NCI-H2196 (cell line): ENCODE measurements around the gene PTX4.

Source experiments
- DNase-seq: peaks from one replicate; lab custom pipeline; 2025; ENCODE audit not compliant: unreplicated experiment; lab: John Stamatoyannopoulos, UW

The PTX4 gene, protein sequence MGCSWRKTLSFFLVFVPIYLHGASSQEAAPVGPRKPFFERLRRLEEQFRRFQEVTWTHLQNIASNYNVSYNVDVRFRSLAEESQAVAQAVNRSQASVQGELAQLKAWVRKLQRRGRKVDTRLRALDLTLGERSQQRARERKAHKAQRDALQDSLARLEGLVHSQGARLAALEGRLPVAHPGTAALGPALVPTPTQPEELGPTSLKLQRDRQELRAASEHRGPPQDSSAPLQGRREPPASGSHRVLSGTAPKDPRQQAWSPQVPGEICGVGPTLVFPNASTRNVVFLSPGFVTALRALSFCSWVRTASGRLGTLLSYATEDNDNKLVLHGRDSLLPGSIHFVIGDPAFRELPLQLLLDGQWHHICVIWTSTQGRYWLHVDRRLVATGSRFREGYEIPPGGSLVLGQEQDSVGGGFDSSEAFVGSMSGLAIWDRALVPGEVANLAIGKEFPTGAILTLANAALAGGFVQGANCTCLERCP

GRCh38 chr16:1488619-1489018, at the start of gene PTX4:
Gene PTX4, minus strand, starts transcription at chr16:1488944. Its CDS starts 35 bp downstream, at chr16:1488909.
- no peak for DNase-seq

DNA sequence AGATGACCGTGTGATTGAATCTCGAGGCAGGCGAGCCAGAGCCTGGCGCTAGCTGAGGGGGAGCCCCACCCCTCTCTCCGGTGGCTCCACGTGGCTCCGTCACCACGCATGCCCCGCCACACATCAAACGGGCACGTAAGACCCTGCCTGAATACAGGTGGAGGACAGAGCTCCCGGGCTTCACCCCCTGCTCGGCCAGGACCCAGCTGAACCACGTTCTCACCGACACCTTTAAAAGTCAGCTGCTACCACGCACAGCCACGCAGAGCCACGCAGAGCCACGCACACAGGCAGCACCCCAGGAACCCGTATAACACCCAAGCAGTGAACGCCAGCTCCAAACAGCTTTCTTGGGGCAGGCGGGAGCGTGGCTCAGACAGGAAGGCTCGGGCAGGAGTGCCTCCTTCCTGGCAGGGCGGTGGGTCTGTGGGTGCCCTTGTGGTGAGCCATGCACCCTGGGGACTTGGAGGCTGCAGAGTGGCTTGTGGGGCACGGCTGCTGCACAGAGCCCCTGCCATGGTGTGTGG, 49.1 kb upstream of the PTX4 start:
- no peak for DNase-seq

DNA sequence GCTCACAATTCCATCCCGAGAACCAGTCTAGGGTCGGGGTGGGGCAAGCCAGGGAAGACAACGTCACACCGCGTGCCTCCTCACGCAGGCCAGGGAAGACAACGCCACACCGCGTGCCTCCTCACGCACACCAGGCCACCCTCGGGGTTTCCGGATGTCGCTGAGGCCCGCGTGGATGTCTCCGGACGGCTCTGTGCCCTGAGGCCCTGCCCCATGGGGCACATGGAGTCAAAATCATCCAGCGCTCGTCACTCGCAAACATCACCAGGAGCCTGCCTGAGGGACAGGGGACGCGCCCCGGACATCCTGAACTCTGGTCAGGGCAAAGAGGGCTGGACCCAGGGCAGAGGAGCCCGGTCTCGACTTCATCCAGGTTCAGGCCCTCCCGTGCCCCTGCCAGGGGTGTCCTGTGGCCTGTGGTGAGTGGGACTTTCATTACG, 48.4 kb upstream of the PTX4 start:
- no peak for DNase-seq

- no peak for DNase-seq
Measured at GRCh38 chr16:1536601-1537000, 47.9 kb upstream of the PTX4 start.

GRCh38 chr16:1535391-1536291, 46.9 kb upstream of the PTX4 start:
- DNase-seq: no peak

GRCh38 chr16:1534021-1535020, 45.6 kb upstream of the PTX4 start:
- no peak for DNase-seq

DNA sequence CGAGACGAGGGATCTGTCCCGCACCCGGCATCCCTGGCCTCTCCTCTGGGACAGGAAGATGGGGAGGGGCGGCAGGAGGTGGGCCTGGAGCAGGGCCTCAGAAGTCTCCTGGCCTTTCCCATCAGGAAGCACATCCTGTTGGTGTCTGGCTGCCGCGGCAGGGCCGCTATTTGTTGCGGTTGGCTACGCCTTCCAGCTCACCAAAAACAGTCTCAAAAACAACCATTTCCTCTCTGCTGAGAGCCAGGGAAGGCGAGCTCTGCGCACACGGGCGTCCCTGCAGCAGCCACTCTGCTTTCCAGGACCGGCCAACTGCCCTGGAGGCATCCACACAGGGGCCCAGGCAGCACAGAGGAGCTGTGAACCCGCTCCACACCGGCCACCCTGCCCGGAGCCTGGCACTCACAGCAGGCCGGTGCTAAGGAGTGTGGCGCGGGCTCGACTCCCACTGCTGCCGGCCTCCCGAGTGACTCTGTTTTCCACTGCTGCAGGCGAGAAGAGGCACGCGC, 44.8 kb upstream of the PTX4 start, which contains the start of gene TMEM204:
TSS of gene TMEM204 (plus strand) at position 224 of the 509 bp plus-strand sequence. CDS start 610 bp downstream, outside the sequence.
- DNase-seq: no peak

DNA sequence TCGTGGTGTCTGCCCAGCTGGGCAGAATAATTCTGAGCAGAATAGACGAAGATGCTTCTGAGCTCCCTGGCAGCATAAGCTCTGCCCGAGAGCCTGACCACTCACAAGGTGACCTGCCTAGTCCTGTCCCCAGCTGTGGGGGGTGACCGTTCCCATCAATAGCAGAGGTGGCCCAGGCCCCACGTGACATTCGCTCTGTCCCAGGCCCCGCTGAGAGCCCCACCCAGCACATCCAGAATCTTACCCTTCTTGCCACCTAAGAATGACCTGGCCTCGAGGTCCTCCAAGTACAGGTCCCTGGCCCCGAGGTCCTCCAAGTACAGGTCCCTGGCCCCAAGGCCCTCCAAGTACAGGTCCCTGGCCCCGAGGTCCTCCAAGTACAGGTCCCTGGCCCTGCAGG, 44.0 kb upstream of the PTX4 start:
- DNase-seq: no peak

GRCh38 chr16:1532081-1532760, 43.5 kb upstream of the PTX4 start:
- DNase-seq: no peak

- DNase-seq: no peak
Measured at GRCh38 chr16:1531638-1531910, 42.8 kb upstream of the PTX4 start.

DNA sequence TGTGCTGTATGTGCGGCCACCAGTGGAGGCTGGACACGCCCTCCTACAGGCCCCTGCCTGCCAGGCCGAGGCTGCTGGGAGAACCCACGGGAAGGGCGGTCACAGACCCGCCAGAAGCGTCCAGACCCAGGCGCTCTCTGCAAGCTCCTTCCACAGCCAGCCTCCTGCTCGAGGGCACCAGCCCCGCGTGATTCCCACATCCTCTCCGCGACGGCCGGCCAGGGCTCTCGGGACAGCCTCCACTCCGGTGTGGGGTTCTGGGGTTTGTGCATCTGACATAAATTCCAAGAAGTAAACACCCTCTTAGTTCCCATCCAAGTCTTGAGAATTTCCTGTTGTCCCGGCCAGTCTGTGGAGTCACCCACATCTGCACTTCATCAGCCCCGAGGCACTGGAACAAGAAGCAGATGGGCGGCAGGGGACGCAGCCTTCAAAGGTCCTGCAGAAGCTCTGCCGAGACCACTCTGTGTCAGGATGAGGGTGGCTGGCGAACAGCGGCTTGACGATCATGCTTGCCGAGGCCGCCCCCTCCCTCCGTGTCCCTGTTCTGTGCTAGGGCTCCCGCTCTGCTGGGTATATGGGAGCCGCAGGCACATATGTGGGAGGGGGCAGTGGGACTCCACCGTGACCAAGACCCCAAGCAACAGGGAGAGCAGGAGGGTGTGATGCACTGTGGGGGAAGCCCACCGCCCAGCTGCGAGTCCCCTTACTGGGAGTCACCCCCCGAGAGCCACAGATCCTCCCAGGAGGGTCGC, 42.3 kb upstream of the PTX4 start:
- no peak for DNase-seq

DNA sequence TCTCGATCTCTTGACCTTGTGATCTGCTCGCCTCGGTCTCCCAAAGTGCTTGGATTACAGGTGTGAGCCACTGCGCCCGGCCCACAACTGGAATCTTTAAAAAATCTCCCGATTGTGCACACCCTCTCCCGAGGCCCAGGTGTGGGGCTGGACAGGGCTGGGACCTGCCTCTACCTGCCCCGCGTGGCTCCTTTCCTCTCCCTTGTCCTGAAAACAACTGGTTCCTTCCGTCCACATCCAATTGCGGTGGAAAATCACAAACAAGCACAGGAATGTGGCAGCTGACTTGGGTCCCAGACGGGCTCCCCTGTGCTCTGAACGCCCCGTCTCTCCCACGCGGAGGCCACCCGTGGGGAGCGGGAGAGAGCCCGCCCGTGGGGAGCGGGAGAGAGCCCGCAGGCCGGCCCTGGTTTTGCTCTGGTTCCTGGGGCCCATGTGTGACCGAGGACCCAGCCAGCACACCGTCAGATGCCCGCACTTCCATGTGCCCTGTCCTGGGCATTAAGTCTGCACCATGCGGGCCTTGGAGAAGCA, 41.7 kb upstream of the PTX4 start:
- no peak for DNase-seq

GRCh38 chr16:1528921-1529537, 40.3 kb upstream of the PTX4 start:
- no peak for DNase-seq

DNA sequence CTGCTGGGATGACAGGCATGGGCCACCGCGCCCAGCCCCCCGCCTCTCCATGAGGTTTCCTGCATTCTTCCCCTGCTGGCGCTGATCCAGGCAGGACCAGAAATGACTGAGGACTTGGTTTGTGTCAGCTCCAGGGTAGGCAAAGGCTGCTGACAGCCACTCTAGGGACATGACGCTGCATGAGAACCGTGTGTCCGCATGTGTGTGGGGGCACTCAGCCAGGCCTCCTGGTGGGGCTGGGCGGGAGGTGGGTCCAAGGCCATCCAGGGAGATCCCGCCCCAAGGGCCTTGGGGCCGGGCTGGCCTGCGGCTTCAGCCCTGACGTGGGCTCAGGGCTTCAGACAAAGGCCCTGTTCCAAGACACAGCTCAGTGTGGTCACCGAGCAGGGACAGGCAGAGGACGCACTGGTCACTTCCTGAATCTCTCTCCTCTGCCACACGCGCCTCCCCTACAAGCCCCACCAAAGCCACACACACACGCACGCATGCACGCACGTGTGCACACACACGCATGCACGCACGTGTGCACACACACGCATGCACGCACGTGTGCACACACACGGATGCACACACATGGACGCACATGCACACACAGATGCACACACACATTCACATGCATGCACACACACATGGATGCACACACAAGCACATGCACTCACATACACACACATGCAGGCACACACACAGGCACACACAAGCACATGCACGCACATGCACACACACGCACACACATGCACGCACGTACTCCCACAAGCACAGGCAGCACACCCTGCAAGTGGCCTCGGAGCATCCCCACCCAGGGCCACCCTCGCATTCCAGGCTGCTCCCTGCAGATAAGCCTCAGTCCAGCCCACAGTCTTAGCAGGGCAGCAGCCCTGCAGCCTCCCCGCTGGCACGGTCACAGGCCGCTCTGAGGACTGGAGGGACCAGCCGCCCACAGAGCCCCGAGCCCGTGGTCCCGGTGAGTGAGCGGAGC, 39.4 kb upstream of the PTX4 start:
- DNase-seq: no peak

DNA sequence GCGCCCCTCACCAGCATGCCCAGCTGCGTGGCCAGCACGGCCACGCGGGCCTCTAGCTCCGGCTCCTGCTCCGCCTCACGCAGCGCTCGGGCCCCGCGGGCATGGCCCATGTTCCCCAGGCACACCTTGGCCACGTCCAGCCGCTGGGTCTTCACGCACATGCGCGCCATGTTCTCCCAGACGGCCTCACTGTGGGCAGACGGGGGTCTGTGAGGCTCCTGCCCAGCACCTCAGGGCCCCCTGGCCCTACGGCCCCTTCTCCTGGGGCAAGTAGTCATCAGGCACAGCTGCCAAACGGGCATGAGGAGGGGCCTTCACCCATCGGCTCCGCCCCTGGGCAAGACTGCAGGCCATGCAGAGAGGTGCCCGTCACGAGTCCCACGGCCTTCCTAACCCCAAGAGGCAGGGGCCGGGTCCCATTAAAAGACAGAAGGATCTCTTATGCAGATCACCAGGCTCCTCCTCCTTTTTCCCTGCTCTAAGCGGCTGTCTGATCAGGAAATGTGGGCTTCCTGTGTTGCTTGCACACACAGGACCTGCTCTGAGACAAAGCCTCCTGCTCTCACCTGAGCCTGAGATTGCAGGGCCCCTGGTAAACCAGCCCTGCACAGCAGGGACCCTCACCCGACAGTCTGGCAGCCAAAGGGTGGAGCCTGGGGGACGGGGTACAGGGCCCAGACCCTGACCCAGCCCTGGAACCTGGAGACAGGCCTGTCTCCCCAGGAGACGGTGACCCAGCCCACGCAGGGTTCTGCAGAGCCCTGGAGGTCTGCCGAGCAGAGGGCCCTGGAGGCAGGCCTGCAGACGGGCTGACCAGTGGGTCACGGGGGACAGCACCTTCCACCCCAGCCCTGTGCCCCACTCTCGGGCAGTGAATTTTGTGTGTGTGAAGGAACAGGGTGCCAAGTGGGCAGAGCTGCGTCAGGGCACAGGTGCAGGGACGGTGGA, 38.1 kb upstream of the PTX4 start:
- no peak for DNase-seq
